ENCODE results near the gene ZNF398.

Gene ZNF398

GRCh38 chr7:149153346-149153745 is 6.1 kb downstream of the ZNF398 start:
- DNase-seq = no peak

DNA sequence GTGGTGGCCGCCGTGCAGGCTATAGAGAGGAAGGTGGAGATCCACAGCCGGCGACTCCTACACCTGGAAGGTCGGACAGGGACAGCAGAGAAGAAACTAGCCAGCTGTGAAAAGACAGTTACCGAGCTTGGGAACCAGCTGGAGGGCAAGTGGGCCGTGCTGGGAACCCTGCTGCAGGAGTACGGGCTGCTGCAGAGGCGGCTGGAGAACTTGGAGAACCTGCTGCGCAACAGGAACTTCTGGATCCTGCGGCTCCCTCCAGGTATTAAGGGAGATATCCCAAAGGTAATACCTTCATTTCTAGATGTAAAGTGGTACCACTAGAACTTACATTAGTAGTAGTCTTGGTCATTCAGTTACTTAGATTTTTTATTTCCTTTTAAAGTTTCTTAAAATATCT is 6.8 kb downstream of the ZNF398 start:
- no peak for DNase-seq

GRCh38 chr7:149156898-149157297 is 9.6 kb downstream of the ZNF398 start:
- peak in 1 of 3 donors; percentile 8 for DNase-seq

GRCh38 chr7:149161241-149161848 is 14.1 kb downstream of the ZNF398 start:
- DNase-seq = peak in 2 of 3 donors; percentile 11 to 42

DNA sequence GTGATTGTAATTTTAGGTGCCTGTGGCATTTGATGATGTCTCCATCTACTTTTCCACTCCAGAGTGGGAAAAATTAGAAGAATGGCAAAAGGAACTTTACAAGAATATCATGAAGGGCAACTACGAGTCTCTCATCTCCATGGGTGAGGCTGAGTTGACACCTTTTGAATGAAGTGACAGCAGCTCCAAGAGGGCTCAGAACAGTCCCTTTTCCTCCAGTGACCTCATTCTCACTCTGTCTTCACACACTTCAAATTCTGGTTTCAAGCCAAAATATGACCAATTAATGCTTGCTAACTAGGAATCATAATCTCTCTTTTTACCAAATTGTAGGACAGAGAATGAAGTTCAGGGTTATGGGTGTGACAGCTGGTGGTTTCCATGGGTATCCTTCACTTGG is 18.9 kb downstream of the ZNF398 start:
- no peak for DNase-seq

- DNase-seq = no peak
These were observed 19.5 kb downstream of the ZNF398 start for GRCh38 chr7:149166630-149167352.

- no peak for DNase-seq
These were observed 24.8 kb downstream of the ZNF398 start for GRCh38 chr7:149171892-149172533.

DNA sequence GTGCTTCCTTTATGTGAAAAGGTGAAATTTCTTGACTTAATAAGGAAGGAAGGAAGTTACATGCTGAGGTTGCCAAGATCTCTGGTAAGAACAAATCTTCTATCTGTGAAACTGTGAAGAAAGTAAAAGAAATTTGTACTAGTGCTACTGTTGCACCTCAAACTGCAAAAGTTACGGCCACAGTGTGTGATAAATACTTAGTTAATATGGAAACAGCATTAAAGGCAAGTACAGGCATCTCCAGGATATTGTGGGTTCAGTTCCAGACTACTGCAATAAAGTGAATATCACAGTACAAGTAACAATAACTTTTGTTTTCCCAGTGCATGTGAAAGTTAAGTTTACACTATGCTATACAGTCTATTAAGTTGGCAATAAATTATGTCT is 25.3 kb downstream of the ZNF398 start:
- no peak for DNase-seq

DNA sequence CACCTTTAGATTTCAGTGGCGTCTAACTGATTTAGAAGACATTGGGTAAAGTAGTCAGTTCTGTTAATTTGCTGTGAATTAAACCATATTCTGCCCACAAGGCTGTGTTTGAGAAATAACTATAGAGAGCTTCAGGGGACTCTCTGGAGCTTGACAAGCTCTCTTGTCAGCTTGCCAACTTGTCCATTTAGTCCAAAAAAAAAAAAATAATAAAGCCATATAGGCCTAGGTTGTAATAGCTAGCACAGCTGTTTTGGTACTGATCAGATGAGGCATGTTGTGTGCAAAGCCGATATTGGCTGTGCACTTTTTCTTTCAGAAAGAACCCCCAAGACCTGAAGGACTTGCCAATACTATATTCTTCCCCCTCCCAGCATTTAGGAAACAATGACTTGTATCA is 27.9 kb downstream of the ZNF398 start:
- no peak for DNase-seq

DNA sequence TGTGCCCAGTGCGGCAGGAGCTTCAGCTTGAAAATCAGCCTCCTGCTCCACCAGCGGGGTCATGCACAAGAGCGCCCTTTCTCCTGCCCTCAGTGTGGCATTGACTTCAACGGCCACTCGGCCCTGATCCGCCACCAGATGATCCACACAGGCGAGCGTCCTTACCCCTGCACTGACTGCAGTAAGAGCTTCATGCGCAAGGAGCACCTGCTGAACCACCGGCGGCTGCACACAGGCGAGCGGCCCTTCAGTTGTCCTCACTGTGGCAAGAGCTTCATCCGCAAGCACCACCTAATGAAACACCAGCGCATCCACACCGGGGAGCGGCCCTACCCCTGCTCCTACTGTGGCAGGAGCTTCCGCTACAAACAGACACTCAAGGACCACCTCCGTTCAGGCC is 32.0 kb downstream of the ZNF398 start:
- DNase-seq = no peak

- DNase-seq = no peak
These were observed 33.6 kb downstream of the ZNF398 start for GRCh38 chr7:149180722-149181449.

DNA sequence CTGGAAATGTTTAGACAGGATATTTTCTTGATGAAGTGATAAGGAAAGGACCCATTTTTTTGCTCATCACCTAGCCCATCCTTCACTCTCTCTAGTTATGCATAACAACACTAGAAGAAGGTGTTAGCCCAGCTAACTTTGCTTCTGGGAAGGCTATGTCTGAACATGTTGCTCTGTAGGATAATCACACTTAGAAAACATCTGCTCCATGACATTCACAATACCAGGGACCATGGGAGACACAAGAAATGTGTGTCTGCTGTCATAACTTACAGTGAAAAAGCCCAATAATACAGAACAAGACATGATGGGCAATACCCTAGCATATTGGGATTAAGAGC is 34.2 kb downstream of the ZNF398 start:
- DNase-seq = no peak

- DNase-seq = no peak
These were observed 37.0 kb downstream of the ZNF398 start for GRCh38 chr7:149184274-149184673.

GRCh38 chr7:149188213-149188612 is 41.0 kb downstream of the ZNF398 start:
- DNase-seq = no peak

GRCh38 chr7:149188637-149189259 is 41.5 kb downstream of the ZNF398 start:
- no peak for DNase-seq

DNA sequence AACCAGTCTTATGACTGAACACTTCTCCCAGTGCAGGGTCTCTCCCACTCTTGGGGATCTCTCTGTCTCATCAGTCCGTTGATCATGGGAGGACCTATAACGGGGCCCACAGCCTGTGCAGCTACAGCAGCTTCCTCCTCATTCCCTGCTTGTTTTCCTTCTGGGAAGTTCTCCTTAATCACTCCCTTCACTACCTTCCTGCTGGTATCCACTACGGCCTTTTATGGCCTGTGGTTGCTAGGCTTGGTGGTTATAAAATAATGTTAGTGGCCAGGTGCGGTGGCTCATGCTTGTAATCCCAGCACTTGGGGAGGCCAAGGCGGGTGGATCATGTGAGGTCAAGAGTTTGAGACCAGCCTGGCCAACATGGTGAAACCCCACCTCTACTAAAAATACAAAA is 44.6 kb downstream of the ZNF398 start:
- DNase-seq = no peak

DNA sequence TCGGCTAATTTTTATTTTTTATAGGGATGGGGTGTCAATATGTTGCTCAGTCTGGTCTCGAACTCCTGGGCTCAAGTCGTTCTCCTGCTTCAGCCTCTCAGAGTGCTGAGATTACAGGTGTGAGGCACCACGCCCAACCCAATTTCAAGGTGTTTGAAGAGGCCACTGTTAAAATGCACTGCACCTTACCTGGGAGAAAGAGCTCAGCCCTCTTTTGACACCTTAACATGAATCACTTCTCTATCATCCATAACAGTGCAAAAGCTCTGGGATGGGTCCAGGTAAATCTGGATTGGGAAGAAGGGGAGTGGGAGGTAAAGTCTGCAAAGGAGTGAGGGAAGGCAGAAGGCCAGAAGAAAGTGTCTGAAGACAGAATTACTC is 47.5 kb downstream of the ZNF398 start:
- no peak for DNase-seq

GRCh38 chr7:149195180-149196150 is 48.2 kb downstream of the ZNF398 start, which contains the start of gene ZNF282:
TSS of gene ZNF282 (plus strand) at chr7:149195546. CDS start at chr7:149195590, 44 bp downstream.
- peak; percentile 85 to 94 (median 89) for DNase-seq

DNA sequence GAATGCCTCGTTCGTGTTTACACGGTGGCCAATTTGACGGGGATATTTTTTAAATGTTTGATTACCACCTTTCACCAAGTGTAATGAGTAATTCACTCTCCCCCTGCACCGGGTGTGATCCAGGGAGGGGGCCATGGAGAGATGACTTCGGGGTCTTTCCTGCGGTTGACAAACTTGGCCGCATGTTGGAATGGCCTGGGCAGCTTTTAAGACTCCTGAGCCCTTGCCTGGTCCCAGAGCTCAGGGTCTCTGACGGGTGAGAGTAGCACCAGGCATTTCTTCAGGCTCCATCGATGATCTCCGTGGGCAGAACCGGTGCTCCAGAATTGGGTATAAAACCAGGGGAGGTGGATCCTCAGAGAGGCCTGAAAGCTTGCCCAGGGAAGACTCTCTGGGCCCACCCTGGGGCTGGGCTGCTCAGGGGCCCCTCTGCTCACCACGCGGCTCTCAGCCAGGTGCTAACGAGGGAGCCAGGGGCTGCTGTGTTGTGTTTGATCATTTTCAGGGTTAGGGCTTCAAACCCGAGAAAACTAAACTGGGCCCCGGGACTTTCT is 49.0 kb downstream of the ZNF398 start:
- DNase-seq = no peak

DNA sequence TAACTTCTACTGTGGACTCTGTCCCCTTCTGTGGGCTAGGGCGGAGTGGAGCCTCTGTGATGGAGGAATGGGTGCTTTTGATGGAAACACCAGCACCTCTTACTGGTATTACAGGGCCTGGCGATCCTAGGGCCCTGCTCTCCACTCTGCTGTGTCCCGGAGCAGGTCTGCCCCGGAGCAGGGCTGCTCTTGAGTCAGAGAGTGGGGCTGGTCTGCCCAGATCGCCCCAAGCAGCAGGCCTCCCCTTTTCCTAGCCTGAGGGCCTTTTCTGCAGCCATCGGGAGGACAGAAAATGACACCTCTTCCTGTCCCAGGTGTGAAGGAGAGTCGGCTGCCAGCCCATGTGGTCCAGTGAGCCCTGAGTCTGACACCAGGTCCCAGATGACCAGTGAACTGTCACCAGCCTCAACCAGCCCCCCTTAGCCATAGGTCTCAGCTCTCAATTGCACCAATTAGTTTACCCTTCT is 49.5 kb downstream of the ZNF398 start:
- peak in 2 of 3 donors; percentile 13 to 25 for DNase-seq

DNA sequence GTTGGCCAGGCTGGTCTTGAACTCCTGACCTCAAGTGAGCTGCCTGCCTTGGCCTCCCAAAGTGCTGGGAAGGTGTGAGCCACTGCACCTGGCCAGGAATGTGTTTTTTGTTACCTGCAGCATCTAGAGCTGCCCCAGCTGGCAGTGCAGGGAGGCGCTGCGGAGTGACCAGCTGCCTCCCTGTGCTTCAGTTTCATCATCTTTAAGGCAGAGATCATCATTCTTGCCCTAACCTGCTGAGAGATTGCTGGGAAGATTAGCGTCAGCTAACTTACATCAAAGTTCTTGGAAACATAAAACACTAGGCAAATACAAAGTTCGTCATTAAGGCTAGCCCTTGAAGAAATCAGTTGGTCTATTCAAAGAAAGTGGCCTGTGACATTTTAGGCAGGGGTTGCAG is 50.4 kb downstream of the ZNF398 start:
- no peak for DNase-seq
